H9 (cell line): ENCODE data around the gene TARS2. TPM values are rescaled to one million over a fixed set of nuclear protein-coding genes. Genes with fewer than 3 reads are reported as not detected.

Experiments used
- DNase-seq: peaks from one replicate; pipeline ENCODE4 v3.0.0-alpha.2; 2017
- H2AFZ ChIP-seq: one replicate; pipeline ENCODE4 v1.6.1; 2013; ENCODE audit warnings: mild to moderate bottlenecking, low read length, control low read depth, moderate library complexity
- H2AK5ac ChIP-seq: 2 replicates; pipeline ENCODE4 v1.6.1; 2013; ENCODE audit warnings: low read length, control low read depth, mixed read lengths; ENCODE audit not compliant: insufficient read length
- H2BK120ac ChIP-seq: one replicate; pipeline ENCODE4 v1.6.1; 2013; ENCODE audit warnings: low read depth, mild to moderate bottlenecking, low read length, control low read depth, inconsistent platforms; ENCODE audit not compliant: poor library complexity, severe bottlenecking
- H2BK12ac ChIP-seq: 2 replicates; pipeline ENCODE4 v1.6.1; 2013; ENCODE audit warnings: low read length, control low read depth, mixed read lengths, low read depth; ENCODE audit not compliant: insufficient read length
- H2BK15ac ChIP-seq: 2 replicates; pipeline ENCODE4 v1.6.1; 2013; ENCODE audit warnings: low read depth, low read length, control low read depth
- H2BK20ac ChIP-seq: one replicate; pipeline ENCODE4 v1.6.1; 2013; ENCODE audit warnings: low read depth, mild to moderate bottlenecking, low read length, control low read depth, inconsistent platforms; ENCODE audit not compliant: poor library complexity, severe bottlenecking
- H2BK5ac ChIP-seq: 2 replicates; pipeline ENCODE4 v1.6.1; 2013; ENCODE audit warnings: low read length, control low read depth, mixed read lengths; ENCODE audit not compliant: insufficient read length
- H3K14ac ChIP-seq: 2 replicates; pipeline ENCODE4 v1.6.1; 2013; ENCODE audit warnings: low read length, control low read depth; ENCODE audit not compliant: insufficient read depth
- H3K18ac ChIP-seq: 2 replicates; pipeline ENCODE4 v1.6.1; 2013; ENCODE audit warnings: low read depth, mild to moderate bottlenecking, mixed read lengths, low read length, control low read depth; ENCODE audit not compliant: insufficient read length
- H3K23ac ChIP-seq: 2 replicates; pipeline ENCODE4 v1.6.1; 2013; ENCODE audit warnings: low read length, control low read depth, mixed read lengths, low read depth; ENCODE audit not compliant: insufficient read length
- H3K23me2 ChIP-seq: 2 replicates; pipeline ENCODE4 v1.6.1; 2013; ENCODE audit warnings: low read depth, mild to moderate bottlenecking, mixed read lengths, low read length, control low read depth; ENCODE audit not compliant: insufficient read length, poor library complexity, severe bottlenecking
- H3K27ac ChIP-seq: 2 replicates; pipeline ENCODE4 v1.5.1; 2013; ENCODE audit warnings: low read length, control low read depth, mixed read lengths, low read depth; ENCODE audit not compliant: insufficient read length
- H3K27me3 ChIP-seq: 2 replicates; pipeline ENCODE4 v1.6.1; 2013; ENCODE audit warnings: low read length, control low read depth, inconsistent platforms; ENCODE audit not compliant: insufficient read depth
- H3K4ac ChIP-seq: 2 replicates; pipeline ENCODE4 v1.6.1; 2013; ENCODE audit warnings: low read depth, mild to moderate bottlenecking, control low read depth, inconsistent platforms, low read length, moderate library complexity
- H3K4me1 ChIP-seq: 2 replicates; pipeline ENCODE4 v1.6.1; 2013; ENCODE audit warnings: low read length, control low read depth, inconsistent platforms; ENCODE audit not compliant: insufficient read depth
- H3K4me2 ChIP-seq: 2 replicates; pipeline ENCODE4 v1.6.1; 2013; ENCODE audit warnings: low read length, control low read depth, mixed read lengths; ENCODE audit not compliant: insufficient read length, insufficient read depth
- H3K56ac ChIP-seq: 2 replicates; pipeline ENCODE4 v1.6.1; 2013; ENCODE audit warnings: low read depth, mild to moderate bottlenecking, mixed read lengths, low read length, control low read depth; ENCODE audit not compliant: insufficient read length
- H3K79me1 ChIP-seq: 2 replicates; pipeline ENCODE4 v1.6.1; 2013; ENCODE audit warnings: low read depth, mild to moderate bottlenecking, moderate library complexity, low read length, control low read depth, inconsistent platforms; ENCODE audit not compliant: insufficient read depth, poor library complexity, severe bottlenecking
- H3K79me2 ChIP-seq: 2 replicates; pipeline ENCODE4 v1.6.1; 2013; ENCODE audit warnings: low read length, control low read depth, inconsistent platforms; ENCODE audit not compliant: insufficient read depth
- H3K9ac ChIP-seq: 2 replicates; pipeline ENCODE4 v1.6.1; 2013; ENCODE audit warnings: low read length, control low read depth, mixed read lengths; ENCODE audit not compliant: insufficient read length; ENCODE audit errors: extremely low read depth
- H3K9me3 ChIP-seq: one replicate; pipeline ENCODE4 v1.6.1; 2013; ENCODE audit warnings: low read depth, low read length, inconsistent platforms; ENCODE audit not compliant: control insufficient read depth
- H3T11ph ChIP-seq: one replicate; pipeline ENCODE4 v1.6.1; 2013; ENCODE audit warnings: mild to moderate bottlenecking, low read length, control low read depth, inconsistent platforms
- H4K20me1 ChIP-seq: one replicate; pipeline ENCODE4 v1.6.1; 2013; ENCODE audit not compliant: control insufficient read depth, insufficient read length, insufficient read depth
- H4K5ac ChIP-seq: 2 replicates; pipeline ENCODE4 v1.6.1; 2013; ENCODE audit warnings: low read depth, mild to moderate bottlenecking, mixed read lengths, low read length, control low read depth; ENCODE audit not compliant: insufficient read length
- H4K8ac ChIP-seq: replicated peaks from 2 replicates; pipeline ENCODE4 v1.6.1; 2013; ENCODE audit warnings: low read length, control low read depth, mixed read lengths, low read depth; ENCODE audit not compliant: insufficient read length
- H4K91ac ChIP-seq: 2 replicates; pipeline ENCODE4 v1.6.1; 2013; ENCODE audit warnings: low read depth, mild to moderate bottlenecking, moderate library complexity, mixed read lengths, low read length, control low read depth; ENCODE audit not compliant: insufficient read length
- H3K27ac Mint-ChIP-seq, 3 experiments: 2 replicates in 2 of 3; 3 replicates in 1 of 3; pipeline ENCODE4 v1.8.0; 2020 to 2021; ENCODE audit warnings: mixed read lengths in 3 of 3, mild to moderate bottlenecking in 1 of 3, moderate library complexity in 1 of 3
- H3K27me3 Mint-ChIP-seq: 2 replicates; pipeline ENCODE4 v1.8.0; 2021; ENCODE audit warnings: low read depth, mild to moderate bottlenecking, moderate library complexity, mixed read lengths
- H3K36me3 Mint-ChIP-seq, 3 experiments: 2 replicates in 2 of 3; 3 replicates in 1 of 3; pipeline ENCODE4 v1.8.0; 2020 to 2021; ENCODE audit warnings: low read depth in 3 of 3, mixed read lengths in 3 of 3; ENCODE audit not compliant: insufficient read depth in 1 of 3
- H3K4me1 Mint-ChIP-seq, 2 experiments: 2 replicates each; pipeline ENCODE4 v1.8.0; 2020; ENCODE audit warnings: mixed read lengths in 2 of 2
- H3K4me3 Mint-ChIP-seq, 2 experiments: 2 replicates in 1 of 2; 3 replicates in 1 of 2; pipeline ENCODE4 v1.8.0; 2020 to 2021; ENCODE audit warnings: mild to moderate bottlenecking in 2 of 2, mixed read lengths in 2 of 2, moderate library complexity in 1 of 2
- H3K9me3 Mint-ChIP-seq, 2 experiments: 2 replicates in 1 of 2; 3 replicates in 1 of 2; pipeline ENCODE4 v1.8.0; 2020; ENCODE audit warnings: mild to moderate bottlenecking in 2 of 2, mixed read lengths in 2 of 2, moderate library complexity in 1 of 2
- WGBS: extraction: QIAGEN DNeasy Blood & Tissue Kit; methylation state at CpG from one replicate; pipeline ENCODE4 v1.1.7; 2013; ENCODE audit warnings: missing lambda C conversion rate, low lambda C conversion rate, mixed read lengths; ENCODE audit not compliant: insufficient read length; ENCODE audit errors: extremely low coverage; 5-methylcytosine and 5-hydroxymethylcytosine counted together
- total RNA-seq: library from RNA; stranded (reverse); gene quantifications from 2 replicates; pipeline ENCODE4 v1.2.1, GENCODE V29; 2021
- TF ChIP-seq, protein P1 (sequence below): fragments of 200-600 bp; sonication (generic); conservative IDR thresholded peaks from 3 replicates; pipeline ENCODE4 v1.8.0; 2021; ENCODE audit warnings: antibody characterized with exemption, mild to moderate bottlenecking

The TARS2 gene
- total RNA-seq, 1 experiment from 2014 or later, result 36.5 TPM

DNA sequence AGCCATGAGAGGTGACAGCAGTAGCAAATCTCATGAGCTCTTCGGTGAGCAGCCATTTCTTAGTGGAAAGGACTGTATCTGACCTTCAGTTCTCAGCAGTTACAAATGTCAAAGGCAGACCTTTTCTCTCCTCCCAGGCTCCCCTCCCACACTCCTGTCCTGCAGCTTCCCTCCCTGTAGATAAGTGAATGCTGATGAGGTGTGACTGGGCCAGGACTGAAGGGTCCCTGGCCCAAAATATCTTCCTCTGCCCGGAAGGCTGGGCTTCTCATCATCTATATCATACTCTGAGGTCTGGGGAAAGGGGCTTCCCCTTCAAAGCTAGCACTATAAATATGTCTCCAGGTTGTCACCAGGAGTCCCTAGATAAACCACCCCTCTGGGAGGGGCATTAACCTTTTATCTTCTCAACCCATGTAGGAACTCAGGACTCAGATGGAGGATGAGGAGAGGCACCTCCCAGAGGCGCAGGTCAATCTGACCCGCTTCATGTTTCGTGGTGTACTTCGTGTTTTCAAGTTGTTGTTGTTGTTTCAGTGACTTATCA is 58.3 kb downstream of the TARS2 start:
- H2BK15ac ChIP-seq, result no peak overlapping the region
- H3K79me1 ChIP-seq, result no peaks in the 10 kb centered on the region
- TF ChIP-seq, protein P1, sequence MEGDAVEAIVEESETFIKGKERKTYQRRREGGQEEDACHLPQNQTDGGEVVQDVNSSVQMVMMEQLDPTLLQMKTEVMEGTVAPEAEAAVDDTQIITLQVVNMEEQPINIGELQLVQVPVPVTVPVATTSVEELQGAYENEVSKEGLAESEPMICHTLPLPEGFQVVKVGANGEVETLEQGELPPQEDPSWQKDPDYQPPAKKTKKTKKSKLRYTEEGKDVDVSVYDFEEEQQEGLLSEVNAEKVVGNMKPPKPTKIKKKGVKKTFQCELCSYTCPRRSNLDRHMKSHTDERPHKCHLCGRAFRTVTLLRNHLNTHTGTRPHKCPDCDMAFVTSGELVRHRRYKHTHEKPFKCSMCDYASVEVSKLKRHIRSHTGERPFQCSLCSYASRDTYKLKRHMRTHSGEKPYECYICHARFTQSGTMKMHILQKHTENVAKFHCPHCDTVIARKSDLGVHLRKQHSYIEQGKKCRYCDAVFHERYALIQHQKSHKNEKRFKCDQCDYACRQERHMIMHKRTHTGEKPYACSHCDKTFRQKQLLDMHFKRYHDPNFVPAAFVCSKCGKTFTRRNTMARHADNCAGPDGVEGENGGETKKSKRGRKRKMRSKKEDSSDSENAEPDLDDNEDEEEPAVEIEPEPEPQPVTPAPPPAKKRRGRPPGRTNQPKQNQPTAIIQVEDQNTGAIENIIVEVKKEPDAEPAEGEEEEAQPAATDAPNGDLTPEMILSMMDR, result no peak
- H3K4me1 ChIP-seq, result no peaks in the 10 kb centered on the region
- WGBS, result no CpG with 5 or more reads among the region's 6 CpGs
- H2AK5ac ChIP-seq, result no peak overlapping the region
- no peak overlapping the region for H3K27ac ChIP-seq
- H3K27me3 Mint-ChIP-seq, result peaks cover 31% of the 10 kb centered on the region
- H3K9me3 ChIP-seq, result no peaks in the 10 kb centered on the region
- H3K79me2 ChIP-seq, result no peaks in the 10 kb centered on the region
- H3K23ac ChIP-seq, result no peak overlapping the region
- H3K4me3 Mint-ChIP-seq, result no peak overlapping the region
- H3K56ac ChIP-seq, result no peak overlapping the region
- no peak overlapping the region for H3T11ph ChIP-seq
- H3K36me3 Mint-ChIP-seq, result peaks cover 0 to 2% (median 0%) of the 10 kb centered on the region in 3 experiments; a peak in 2 of 7 replicates
- H2BK20ac ChIP-seq, result no peak overlapping the region
- H3K4ac ChIP-seq, result no peak overlapping the region
- no peaks in the 10 kb centered on the region for H3K9me3 Mint-ChIP-seq
- no peak overlapping the region for H4K5ac ChIP-seq
- H4K20me1 ChIP-seq, result no peaks in the 10 kb centered on the region
- no peak overlapping the region for H2AFZ ChIP-seq
- no peak overlapping the region for H3K9ac ChIP-seq
- peaks cover 3% of the 10 kb centered on the region; the same call in 1 of the 2 replicates for H3K27me3 ChIP-seq
- no peak overlapping the region for H3K4me2 ChIP-seq
- H2BK12ac ChIP-seq, result no peak overlapping the region
- H4K8ac ChIP-seq, result no peak overlapping the region
- H3K18ac ChIP-seq, result no peak overlapping the region
- H3K4me1 Mint-ChIP-seq, result peaks cover 6 to 7% of the 10 kb centered on the region in 2 experiments
- H2BK5ac ChIP-seq, result no peak overlapping the region
- no peak overlapping the region for H4K91ac ChIP-seq
- H2BK120ac ChIP-seq, result no peak overlapping the region
- DNase-seq, result no peak
- H3K23me2 ChIP-seq, result peaks cover 10% of the 10 kb centered on the region
- no peak overlapping the region for H3K27ac Mint-ChIP-seq
- H3K14ac ChIP-seq, result no peak overlapping the region
